Caco-2 (cell line): ENCODE data around the gene FBXO48. TPM values are rescaled to one million over a fixed set of nuclear protein-coding genes. Genes with fewer than 3 reads are reported as not detected.
A peak's percentile ranks its signal among the peaks of the same experiment; 100 is the strongest.

Experiments
- BruUV-seq: library from RNA; stranded (reverse); fragments of 400-500 nt; replicated peaks from 2 replicates; lab custom pipeline; 2021; lab: Mats Ljungman, UMichigan
- CTCF ChIA-PET: fragments of 300-600 bp; sonication (Branson Sonifier 250); formaldehyde crosslinking; loops from one replicate; lab custom pipeline; 2022; ENCODE audit warnings: antibody characterized with exemption; lab: Charles Lee
- POLR2A ChIA-PET: fragments of 300-600 bp; sonication (Branson Sonifier 250); formaldehyde crosslinking; loops from one replicate; lab custom pipeline; 2022; ENCODE audit warnings: antibody characterized with exemption; lab: Charles Lee
- DNase-seq, 2 experiments: peaks; one replicate each; pipeline versions ENCODE4 v3.0.0 to v3.0.0-alpha.2; 2020 to 2022
- H3K27me3 ChIP-seq: replicated peaks from 2 replicates; pipeline ENCODE4 v1.6.0; 2011; ENCODE audit warnings: low read length; ENCODE audit not compliant: control insufficient read depth, insufficient read depth
- H3K36me3 ChIP-seq: 2 replicates; pipeline ENCODE4 v1.5.1; 2011; ENCODE audit warnings: low read length; ENCODE audit not compliant: control insufficient read depth, insufficient read depth
- H3K4me1 ChIP-seq: fragments of 250-450 bp; sonication (Bioruptor Pico); 2 replicates; pipeline ENCODE4 v1.5.1; 2020; ENCODE audit warnings: mild to moderate bottlenecking
- H3K4me3 ChIP-seq: 2 replicates; pipeline ENCODE4 v1.5.1; 2011; ENCODE audit warnings: low read depth, mild to moderate bottlenecking, control low read depth, low read length
- H3K9me3 ChIP-seq: fragments of 250-450 bp; sonication (Bioruptor Pico); 2 replicates; pipeline ENCODE4 v1.5.1; 2020; ENCODE audit warnings: mild to moderate bottlenecking, moderate library complexity
- H3K27ac Mint-ChIP-seq: one replicate; pipeline ENCODE4 v1.8.0; 2022; ENCODE audit warnings: mixed read lengths; ENCODE audit not compliant: unreplicated experiment
- H3K27me3 Mint-ChIP-seq: one replicate; pipeline ENCODE4 v1.8.0; 2022; ENCODE audit warnings: mixed read lengths; ENCODE audit not compliant: insufficient read depth, unreplicated experiment
- H3K36me3 Mint-ChIP-seq: one replicate; pipeline ENCODE4 v1.8.0; 2022; ENCODE audit warnings: mild to moderate bottlenecking, mixed read lengths; ENCODE audit not compliant: insufficient read depth, unreplicated experiment
- H3K4me1 Mint-ChIP-seq: one replicate; pipeline ENCODE4 v1.8.0; 2022; ENCODE audit warnings: low read depth, mixed read lengths; ENCODE audit not compliant: unreplicated experiment
- H3K4me3 Mint-ChIP-seq: one replicate; pipeline ENCODE4 v1.8.0; 2022; ENCODE audit warnings: mild to moderate bottlenecking, moderate library complexity, mixed read lengths; ENCODE audit not compliant: unreplicated experiment
- H3K9me3 Mint-ChIP-seq: one replicate; pipeline ENCODE4 v1.8.0; 2022; ENCODE audit warnings: mixed read lengths; ENCODE audit not compliant: unreplicated experiment
- intact Hi-C: fragments of 100-400 bp; cut with micrococcal nuclease; formaldehyde crosslinking; loops from one replicate; pipeline ENCODE4 v1.10.0; 2022; ENCODE audit not compliant: unreplicated experiment
- total RNA-seq: library from RNA; stranded (reverse); gene quantifications from 2 replicates; pipeline ENCODE4 v1.2.3, GENCODE V29; 2022
- TF ChIP-seq, protein P1 (sequence below), 2 experiments: fragments of 200-600 bp in 1 of 2; IDR thresholded peaks; 1 replicate in 1 of 2; 2 replicates in 1 of 2; pipeline versions ENCODE4 v1.5.1 to v1.8.0; 2011 to 2022; ENCODE audit warnings: antibody characterized with exemption in 1 of 2, control low read depth in 1 of 2, inconsistent platforms in 1 of 2, low read depth in 1 of 2, low read length in 1 of 2, mild to moderate bottlenecking in 1 of 2, moderate library complexity in 1 of 2; ENCODE audit not compliant: insufficient read depth in 1 of 2, severe bottlenecking in 1 of 2, unreplicated experiment in 1 of 2

FBXO48 gene
- total RNA-seq, 1 experiment from 2014 or later, result 1.2 TPM

DNA sequence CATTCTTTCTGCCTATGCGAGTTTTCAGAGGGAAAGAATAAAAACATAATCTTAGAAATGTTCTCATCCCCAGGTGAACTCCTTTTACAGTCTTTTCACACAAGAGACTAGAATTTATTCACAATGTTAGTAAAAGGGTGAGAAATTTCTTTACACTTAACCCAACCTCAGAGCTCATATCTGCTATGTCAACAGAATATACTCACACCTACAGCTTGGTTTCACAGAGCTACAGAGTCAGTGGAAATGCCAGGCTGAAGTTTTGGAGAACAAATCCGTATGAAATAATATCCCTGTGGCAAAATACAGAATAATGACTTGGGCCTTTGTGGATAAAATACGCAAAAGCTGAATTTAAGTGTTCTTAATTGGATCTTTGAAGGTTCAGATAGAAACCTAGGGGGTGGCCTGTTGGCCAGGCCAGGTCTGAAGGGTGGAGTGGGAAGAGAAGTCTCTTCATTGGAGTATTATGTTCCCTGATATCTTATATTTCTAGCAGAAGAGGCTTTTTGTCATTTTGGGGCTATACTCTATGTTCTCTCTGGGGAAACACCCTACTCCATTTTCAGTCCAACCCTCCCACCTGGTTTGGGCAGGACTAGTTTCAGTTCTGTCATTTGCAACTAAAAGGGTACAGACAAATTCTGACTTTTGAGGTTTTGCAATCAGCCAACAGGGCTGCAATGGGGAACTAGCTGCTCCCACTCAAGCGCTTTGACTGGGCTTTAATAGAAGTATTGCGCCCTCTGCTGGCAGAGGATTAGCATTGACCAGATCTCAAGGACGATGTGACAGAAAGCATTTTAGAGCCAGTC lies 25.7 kb downstream of the FBXO48 start:
- DNase-seq, result peak; percentile 80 to 82
- no peaks in the 10 kb centered on the region for H3K27me3 ChIP-seq
- TF ChIP-seq, protein P1, sequence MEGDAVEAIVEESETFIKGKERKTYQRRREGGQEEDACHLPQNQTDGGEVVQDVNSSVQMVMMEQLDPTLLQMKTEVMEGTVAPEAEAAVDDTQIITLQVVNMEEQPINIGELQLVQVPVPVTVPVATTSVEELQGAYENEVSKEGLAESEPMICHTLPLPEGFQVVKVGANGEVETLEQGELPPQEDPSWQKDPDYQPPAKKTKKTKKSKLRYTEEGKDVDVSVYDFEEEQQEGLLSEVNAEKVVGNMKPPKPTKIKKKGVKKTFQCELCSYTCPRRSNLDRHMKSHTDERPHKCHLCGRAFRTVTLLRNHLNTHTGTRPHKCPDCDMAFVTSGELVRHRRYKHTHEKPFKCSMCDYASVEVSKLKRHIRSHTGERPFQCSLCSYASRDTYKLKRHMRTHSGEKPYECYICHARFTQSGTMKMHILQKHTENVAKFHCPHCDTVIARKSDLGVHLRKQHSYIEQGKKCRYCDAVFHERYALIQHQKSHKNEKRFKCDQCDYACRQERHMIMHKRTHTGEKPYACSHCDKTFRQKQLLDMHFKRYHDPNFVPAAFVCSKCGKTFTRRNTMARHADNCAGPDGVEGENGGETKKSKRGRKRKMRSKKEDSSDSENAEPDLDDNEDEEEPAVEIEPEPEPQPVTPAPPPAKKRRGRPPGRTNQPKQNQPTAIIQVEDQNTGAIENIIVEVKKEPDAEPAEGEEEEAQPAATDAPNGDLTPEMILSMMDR (IDR thresholded peaks at IDR 0.05; ENCODE audit: insufficient read depth in 1 of 2, low read depth in 1 of 2, low read length in 1 of 2, severe bottlenecking in 1 of 2, unreplicated experiment in 1 of 2), result peak; percentile 84 to 96

DNA sequence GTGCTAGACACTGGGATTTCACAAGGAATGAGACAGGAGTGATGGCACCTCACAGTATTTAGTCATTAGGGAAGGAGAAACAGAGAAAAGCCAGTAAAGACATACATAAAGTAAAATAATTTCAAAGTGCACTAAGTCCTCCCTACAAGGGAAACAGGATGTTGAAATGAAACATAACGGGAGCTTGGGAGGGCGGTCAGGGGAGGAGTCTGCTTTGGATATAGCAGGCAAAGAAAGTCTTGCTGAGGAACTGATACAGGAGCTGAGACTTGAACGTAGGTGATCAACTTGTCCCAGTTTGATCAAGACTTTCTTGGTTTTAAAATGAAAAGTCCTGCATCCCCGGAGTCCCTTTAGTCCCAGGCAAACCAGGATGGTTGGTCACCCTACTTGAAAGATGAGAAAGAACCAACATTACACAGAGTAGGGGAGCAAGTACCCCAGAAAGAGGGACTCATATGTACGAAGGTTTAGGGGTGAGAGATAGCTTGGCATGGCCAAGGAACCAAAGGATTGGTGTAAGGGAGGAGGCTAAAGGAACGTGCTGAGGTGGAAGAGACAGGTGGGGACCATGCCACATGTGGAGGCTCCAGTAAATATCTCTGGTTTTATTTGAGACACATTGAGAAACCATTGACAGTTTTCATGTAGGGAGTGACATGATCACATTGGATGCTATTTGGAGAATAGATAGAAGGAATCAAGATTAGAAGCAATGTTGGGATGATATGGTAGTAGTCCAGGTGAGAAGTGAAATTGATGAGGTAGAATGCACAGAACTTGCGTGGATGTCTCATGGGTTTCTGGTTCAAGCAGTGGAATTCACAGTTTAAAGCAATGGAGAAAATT lies 28.4 kb downstream of the FBXO48 start:
- DNase-seq, result no peak
- peaks cover 16% of the 10 kb centered on the region for H3K4me1 ChIP-seq
- CTCF ChIA-PET, result no interaction called here
- H3K27ac Mint-ChIP-seq, result no peak overlapping the region
- H3K4me3 ChIP-seq, result no peak overlapping the region
- H3K9me3 ChIP-seq, result 0 out of 2 replicates have a peak, but pooled peaks cover 3% of the 10 kb centered on the region
- H3K36me3 Mint-ChIP-seq, result no peaks in the 10 kb centered on the region
- peaks cover 3% of the 10 kb centered on the region for H3K27me3 Mint-ChIP-seq
- intact Hi-C loops, result no loop called here
- H3K9me3 Mint-ChIP-seq, result no peaks in the 10 kb centered on the region
- no peaks in the 10 kb centered on the region for H3K27me3 ChIP-seq
- peaks cover 11% of the 10 kb centered on the region for H3K4me1 Mint-ChIP-seq
- no peaks in the 10 kb centered on the region for H3K36me3 ChIP-seq
- POLR2A ChIA-PET, result no interaction called here
- TF ChIP-seq, protein P1 (IDR thresholded peaks at IDR 0.05; ENCODE audit: insufficient read depth in 1 of 2, low read depth in 1 of 2, low read length in 1 of 2, severe bottlenecking in 1 of 2, unreplicated experiment in 1 of 2), result no peak
- H3K4me3 Mint-ChIP-seq, result no peak overlapping the region
- BruUV-seq, result no TSS peak

More for the DNA sequence above, 25.7 kb downstream of the FBXO48 start:
- Mint-ChIP-seq H3K36me3 (no peaks in the 10 kb centered on the region), H3K9me3 (no peaks in the 10 kb centered on the region), H3K4me1 (peaks cover 11% of the 10 kb centered on the region), H3K27me3 (peaks cover 3% of the 10 kb centered on the region), H3K27ac (no peak overlapping the region), H3K4me3 (no peak overlapping the region)
- Histone ChIP-seq H3K36me3 (no peaks in the 10 kb centered on the region), H3K4me3 (no peak overlapping the region), H3K9me3 (no peaks in the 10 kb centered on the region), H3K4me1 (peaks cover 16% of the 10 kb centered on the region)
- ChIA-PET POLR2A (no interaction called here), CTCF (interaction anchor here (0.5 to 1.7 kb wide), 13 partner anchors 13 to 319 kb away, joined by 3 to 5 read pairs (median 4); partner anchors contain the start of gene FBXO48)
- BruUV-seq, result no TSS peak
- intact Hi-C loops, result loop anchor here (1.0 to 5.0 kb wide), 3 partner anchors 79 to 319 kb away; no protein-coding TSS in a partner anchor

DNA sequence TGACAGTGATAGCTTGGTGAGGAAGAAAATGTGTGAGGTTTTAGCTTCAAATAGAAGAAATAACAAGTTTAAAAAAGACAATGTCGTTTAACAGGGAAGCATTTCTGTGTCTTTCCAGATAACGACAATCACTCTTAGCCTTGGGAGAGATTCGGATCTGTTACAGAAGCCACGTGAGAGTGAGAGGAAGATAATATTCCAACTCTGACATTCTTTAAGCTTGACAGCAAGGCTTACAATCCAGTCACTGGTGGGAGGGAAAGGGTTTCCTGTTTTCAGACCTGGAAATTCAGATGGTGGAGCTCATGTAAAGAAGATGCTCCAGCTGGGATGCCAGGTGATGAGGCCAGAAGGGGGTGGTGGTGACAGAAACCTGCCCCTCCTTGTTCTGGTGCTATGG lies 30.8 kb downstream of the FBXO48 start:
- ChIA-PET CTCF (no interaction called here), POLR2A (no interaction called here)
- Histone ChIP-seq H3K4me3 (no peak overlapping the region), H3K9me3 (0 out of 2 replicates have a peak, but pooled peaks cover 3% of the 10 kb centered on the region), H3K27me3 (no peaks in the 10 kb centered on the region), H3K36me3 (no peaks in the 10 kb centered on the region), H3K4me1 (peaks cover 15% of the 10 kb centered on the region)
- no peaks in the 10 kb centered on the region for H3K36me3 Mint-ChIP-seq
- BruUV-seq, result no TSS peak
- TF ChIP-seq, protein P1 (IDR thresholded peaks at IDR 0.05; ENCODE audit: insufficient read depth in 1 of 2, low read depth in 1 of 2, low read length in 1 of 2, severe bottlenecking in 1 of 2, unreplicated experiment in 1 of 2), result no peak
- H3K4me3 Mint-ChIP-seq, result no peak overlapping the region
- no peaks in the 10 kb centered on the region for H3K9me3 Mint-ChIP-seq
- DNase-seq, result no peak
- no peak overlapping the region for H3K27ac Mint-ChIP-seq
- peaks cover 11% of the 10 kb centered on the region for H3K4me1 Mint-ChIP-seq
- intact Hi-C loops, result no loop called here
- H3K27me3 Mint-ChIP-seq, result no peaks in the 10 kb centered on the region
